ENCODE data around the gene ZRSR2.
A peak's percentile ranks its signal among the peaks of the same experiment; 100 is the strongest.
"Not testable (repeated sequence)": the region's sequence is repeated elsewhere in the genome, so short reads cannot be mapped to it uniquely, and the experiment has no call there.

The ZRSR2 gene

DNA sequence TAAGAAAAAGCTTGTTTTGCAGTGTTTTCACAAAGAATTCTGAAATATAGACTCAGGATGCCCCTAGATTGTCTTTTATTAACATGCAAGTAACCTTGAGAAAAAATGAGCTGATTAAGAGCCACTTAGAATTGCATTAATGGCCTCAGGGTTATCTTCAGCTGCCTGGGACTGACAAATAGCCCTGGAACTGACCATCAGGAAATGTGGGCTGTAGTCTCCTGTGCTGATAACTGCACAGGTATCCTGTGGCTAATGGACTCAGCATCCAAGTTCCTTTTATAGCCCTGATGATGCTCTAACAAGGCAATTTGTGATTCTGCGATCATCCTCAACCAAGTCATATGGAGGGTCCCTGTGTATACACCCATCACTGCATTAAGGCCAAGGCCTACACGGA, 35.2 kb upstream of the ZRSR2 start:
- peaks cover 0 to 6% of the 10 kb centered on the region in 2 donors for H3K36me3 ChIP-seq (ENCODE audit: control insufficient read depth in 1 of 2, insufficient read depth in 2 of 2, low read length in 2 of 2)
- H3K4me3 ChIP-seq (ENCODE audit: low read depth in 1 of 2, low read length in 2 of 2) = no peak overlapping the region
- peaks cover 8 to 9% of the 10 kb centered on the region in 2 donors for H3K4me1 ChIP-seq (ENCODE audit: control insufficient read depth in 1 of 2, insufficient read depth in 2 of 2, low read length in 2 of 2)
- no peak overlapping the region for H3K27ac ChIP-seq (ENCODE audit: low read length)
- no peaks in the 10 kb centered on the region for H3K27me3 ChIP-seq (ENCODE audit: low read depth, low read length)
- H3K9me3 ChIP-seq (ENCODE audit: control insufficient read depth in 1 of 2, low read length in 2 of 2) = no peaks in the 10 kb centered on the region

DNA sequence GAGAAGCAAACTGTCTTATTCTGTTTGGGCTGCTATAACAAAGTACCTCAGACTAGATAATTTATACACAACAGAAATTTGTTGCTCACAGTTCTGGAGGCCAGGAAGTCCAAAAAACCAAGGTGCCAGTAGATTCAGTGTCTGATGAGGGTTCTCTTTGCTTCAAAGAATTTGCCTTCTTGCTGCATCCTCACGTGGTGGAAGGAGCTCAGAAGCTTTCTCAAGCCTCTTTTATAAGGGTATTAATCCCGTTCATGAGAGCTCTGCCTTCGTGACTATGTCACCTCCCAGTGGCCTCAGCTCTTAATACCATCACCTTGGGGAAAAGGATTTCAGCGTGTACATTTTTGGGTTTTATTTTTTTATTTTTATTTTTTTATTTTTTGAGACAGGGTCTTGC, 32.1 kb upstream of the ZRSR2 start:
- Histone ChIP-seq H3K4me1 (ENCODE audit: control insufficient read depth in 1 of 2, insufficient read depth in 2 of 2, low read length in 2 of 2) (no peaks in the 10 kb centered on the region), H3K4me3 (ENCODE audit: low read depth in 1 of 2, low read length in 2 of 2) (no peak overlapping the region), H3K36me3 (ENCODE audit: control insufficient read depth in 1 of 2, insufficient read depth in 2 of 2, low read length in 2 of 2) (no peaks in the 10 kb centered on the region), H3K27me3 (ENCODE audit: low read depth, low read length) (no peaks in the 10 kb centered on the region), H3K27ac (ENCODE audit: low read length) (no peak overlapping the region), H3K9me3 (ENCODE audit: control insufficient read depth in 1 of 2, low read length in 2 of 2) (no peaks in the 10 kb centered on the region)

DNA sequence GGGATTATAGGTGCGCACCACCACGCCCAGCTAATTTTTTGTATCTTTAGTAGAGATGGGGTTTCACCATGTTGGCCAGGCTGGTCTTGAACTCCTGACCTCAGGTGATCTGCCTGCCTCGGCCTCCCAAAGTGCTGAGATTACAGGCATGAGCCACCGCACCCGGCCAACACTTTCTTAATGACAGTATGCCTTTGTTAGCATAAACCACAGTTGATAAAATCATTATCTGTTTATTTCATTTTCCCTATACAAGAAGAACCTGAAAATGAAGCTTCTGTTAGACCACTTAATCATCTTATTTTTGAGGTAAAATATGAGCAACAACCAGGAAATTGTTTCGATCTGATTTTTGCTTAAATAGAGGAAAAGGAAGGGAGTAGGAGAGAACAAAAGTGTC, 30.4 kb upstream of the ZRSR2 start:
- H3K27ac ChIP-seq (ENCODE audit: low read length); H3K27me3 ChIP-seq (ENCODE audit: low read depth, low read length); H3K9me3 ChIP-seq (ENCODE audit: control insufficient read depth in 1 of 2, low read length in 2 of 2); H3K36me3 ChIP-seq (ENCODE audit: control insufficient read depth in 1 of 2, insufficient read depth in 2 of 2, low read length in 2 of 2); H3K4me1 ChIP-seq (ENCODE audit: control insufficient read depth in 1 of 2, insufficient read depth in 2 of 2, low read length in 2 of 2); H3K4me3 ChIP-seq (ENCODE audit: low read depth in 1 of 2, low read length in 2 of 2): not testable (repeated sequence)

DNA sequence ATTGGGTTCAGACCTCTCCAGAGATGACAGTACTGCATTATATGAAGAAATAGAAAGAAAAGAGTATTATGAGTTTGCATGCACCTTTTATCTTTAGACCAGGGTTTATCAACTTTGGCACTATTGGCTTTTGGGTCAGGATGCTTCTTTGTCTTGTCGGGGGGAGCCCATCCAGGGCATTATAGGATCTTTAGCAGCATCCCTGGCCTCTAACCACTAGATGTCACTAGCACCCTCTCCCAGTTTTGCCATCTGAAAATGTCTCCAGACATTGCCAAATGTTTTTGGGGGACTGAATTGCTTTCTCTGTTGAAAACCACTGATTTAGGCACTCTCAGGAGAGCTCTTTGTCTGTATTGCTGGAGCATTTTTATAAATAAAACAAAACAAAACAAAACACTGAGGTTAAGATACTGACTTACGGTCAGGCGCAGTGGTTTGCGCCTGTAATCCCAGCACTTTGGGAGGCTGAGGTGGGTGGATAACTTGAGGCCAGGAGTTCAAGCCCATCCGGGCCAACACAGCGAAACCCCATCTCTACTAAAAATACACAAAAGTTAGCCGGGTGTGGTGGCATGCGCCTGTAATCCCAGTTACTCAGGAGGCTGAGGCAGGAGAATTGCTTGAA, 28.6 kb upstream of the ZRSR2 start:
- H3K36me3 ChIP-seq (ENCODE audit: control insufficient read depth in 1 of 2, insufficient read depth in 2 of 2, low read length in 2 of 2) = no peaks in the 10 kb centered on the region
- no peak overlapping the region for H3K27ac ChIP-seq (ENCODE audit: low read length)
- no peaks in the 10 kb centered on the region for H3K27me3 ChIP-seq (ENCODE audit: low read depth, low read length)
- no peak overlapping the region for H3K4me3 ChIP-seq (ENCODE audit: low read depth in 1 of 2, low read length in 2 of 2)
- H3K9me3 ChIP-seq (ENCODE audit: control insufficient read depth in 1 of 2, low read length in 2 of 2) = no peaks in the 10 kb centered on the region
- no peaks in the 10 kb centered on the region for H3K4me1 ChIP-seq (ENCODE audit: control insufficient read depth in 1 of 2, insufficient read depth in 2 of 2, low read length in 2 of 2)

DNA sequence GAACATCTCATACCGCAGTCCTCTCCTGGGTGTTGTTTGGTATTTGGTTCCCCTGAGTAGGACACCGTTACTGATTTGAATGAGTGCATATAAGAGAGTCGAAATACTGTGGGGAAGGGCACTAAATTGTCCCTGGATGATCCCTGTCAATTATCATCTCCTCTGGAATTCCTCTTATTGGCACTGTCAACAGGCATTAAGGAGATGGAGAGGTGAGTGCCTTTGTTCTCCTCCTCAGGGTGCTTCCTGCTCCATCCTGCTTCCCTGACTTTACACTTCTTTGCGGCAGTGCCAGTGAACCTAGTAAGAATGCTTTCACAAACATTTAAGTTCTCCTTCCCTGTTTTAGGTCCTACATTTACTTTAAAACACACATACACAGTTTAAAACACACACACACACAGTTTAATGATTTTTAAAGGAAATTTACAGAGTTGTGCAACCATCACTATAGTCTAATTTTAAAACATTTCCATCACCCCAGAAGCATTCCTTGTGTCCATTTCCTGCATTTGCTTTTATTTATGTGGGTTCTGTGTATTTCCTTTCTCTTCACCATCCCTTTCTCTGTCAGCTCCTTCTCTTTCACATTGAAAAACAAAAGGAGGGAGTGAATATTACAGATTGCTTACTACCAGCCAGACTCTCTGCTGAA, 20.9 kb upstream of the ZRSR2 start:
- no peaks in the 10 kb centered on the region for H3K9me3 ChIP-seq (ENCODE audit: control insufficient read depth in 1 of 2, low read length in 2 of 2)

DNA sequence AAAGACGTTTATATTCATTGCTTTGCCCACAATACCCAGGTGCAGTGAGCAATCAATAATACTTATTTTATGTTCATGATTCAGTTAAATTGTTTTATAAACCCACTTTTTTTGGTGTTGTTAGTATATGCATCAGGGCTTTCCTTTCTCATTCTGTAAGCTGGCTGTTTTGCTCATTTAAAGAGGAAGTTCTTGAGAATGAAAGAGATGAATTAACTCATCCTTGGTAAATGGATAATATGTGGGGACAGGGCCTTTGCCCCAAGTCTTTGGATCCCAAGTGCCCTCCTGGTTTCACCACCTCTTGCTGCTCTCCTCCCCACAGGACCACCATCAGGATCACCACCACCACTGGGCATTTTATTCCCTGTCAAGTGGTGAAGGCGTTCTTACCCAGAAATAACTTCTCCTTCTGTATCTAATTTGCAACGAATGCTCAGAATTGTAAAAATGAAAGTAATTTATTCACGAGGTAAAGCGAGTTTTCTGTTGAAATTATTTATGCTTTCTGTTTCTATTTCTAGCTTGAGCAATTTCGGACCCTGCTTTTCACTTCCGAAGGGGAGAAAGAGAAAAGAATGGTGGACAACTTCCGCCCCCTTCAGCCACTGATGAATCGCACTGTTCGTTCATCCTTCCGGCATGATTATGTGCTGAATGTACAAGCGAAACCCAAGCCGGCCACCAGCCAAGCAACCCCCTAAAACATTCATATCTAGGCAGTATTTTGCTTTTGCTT, 8.2 kb upstream of the ZRSR2 start:
- no peaks in the 10 kb centered on the region for H3K9me3 ChIP-seq (ENCODE audit: control insufficient read depth in 1 of 2, low read length in 2 of 2)
- no peak overlapping the region for H3K27ac ChIP-seq (ENCODE audit: low read length)
- H3K4me3 ChIP-seq (ENCODE audit: low read depth in 1 of 2, low read length in 2 of 2) = no peak overlapping the region
- no peaks in the 10 kb centered on the region for H3K27me3 ChIP-seq (ENCODE audit: low read depth, low read length)
- H3K36me3 ChIP-seq (ENCODE audit: control insufficient read depth in 1 of 2, insufficient read depth in 2 of 2, low read length in 2 of 2) = peaks cover 0 to 3% of the 10 kb centered on the region in 2 donors
- H3K4me1 ChIP-seq (ENCODE audit: control insufficient read depth in 1 of 2, insufficient read depth in 2 of 2, low read length in 2 of 2) = no peaks in the 10 kb centered on the region

More for the DNA sequence above, 20.9 kb upstream of the ZRSR2 start:
- no peaks in the 10 kb centered on the region for H3K36me3 ChIP-seq (ENCODE audit: control insufficient read depth in 1 of 2, insufficient read depth in 2 of 2, low read length in 2 of 2)
- no peak overlapping the region for H3K4me3 ChIP-seq (ENCODE audit: low read depth in 1 of 2, low read length in 2 of 2)
- no peaks in the 10 kb centered on the region for H3K27me3 ChIP-seq (ENCODE audit: low read depth, low read length)
- H3K27ac ChIP-seq (ENCODE audit: low read length) = no peak overlapping the region
- no peaks in the 10 kb centered on the region for H3K4me1 ChIP-seq (ENCODE audit: control insufficient read depth in 1 of 2, insufficient read depth in 2 of 2, low read length in 2 of 2)

DNA sequence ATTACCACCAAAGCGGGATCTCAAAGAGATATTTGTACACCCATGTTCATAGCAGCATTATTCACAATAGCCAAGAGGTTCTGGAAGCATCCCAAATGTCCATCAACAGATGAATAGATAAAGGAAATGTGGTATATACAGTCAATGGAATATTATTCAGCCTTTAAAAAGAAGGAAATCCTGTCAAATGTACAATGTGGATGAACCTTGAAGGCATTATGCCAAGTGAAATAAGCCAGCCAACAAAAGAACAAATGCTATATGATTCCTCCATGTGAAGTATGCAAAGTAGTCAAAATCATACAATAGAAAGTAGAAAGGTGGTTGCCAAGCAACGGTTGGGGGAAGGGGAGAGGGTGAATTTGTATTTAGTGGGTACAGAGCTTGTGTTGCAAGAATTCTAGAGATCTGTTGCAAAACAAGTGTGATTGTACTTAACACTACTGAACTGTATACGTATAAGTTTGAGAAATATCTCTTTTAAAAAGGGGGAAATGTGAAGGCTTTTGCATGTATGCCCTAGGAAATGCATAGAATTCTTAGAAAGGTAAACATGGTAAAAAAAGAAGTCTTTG, 5.0 kb upstream of the ZRSR2 start:
- Histone ChIP-seq H3K4me3 (ENCODE audit: low read depth in 1 of 2, low read length in 2 of 2) (no peak overlapping the region), H3K9me3 (ENCODE audit: control insufficient read depth in 1 of 2, low read length in 2 of 2) (no peaks in the 10 kb centered on the region), H3K27me3 (ENCODE audit: low read depth, low read length) (no peaks in the 10 kb centered on the region), H3K27ac (ENCODE audit: low read length) (no peak overlapping the region), H3K4me1 (ENCODE audit: control insufficient read depth in 1 of 2, insufficient read depth in 2 of 2, low read length in 2 of 2) (no peaks in the 10 kb centered on the region), H3K36me3 (ENCODE audit: control insufficient read depth in 1 of 2, insufficient read depth in 2 of 2, low read length in 2 of 2) (peaks cover 0 to 3% of the 10 kb centered on the region in 2 donors)

DNA sequence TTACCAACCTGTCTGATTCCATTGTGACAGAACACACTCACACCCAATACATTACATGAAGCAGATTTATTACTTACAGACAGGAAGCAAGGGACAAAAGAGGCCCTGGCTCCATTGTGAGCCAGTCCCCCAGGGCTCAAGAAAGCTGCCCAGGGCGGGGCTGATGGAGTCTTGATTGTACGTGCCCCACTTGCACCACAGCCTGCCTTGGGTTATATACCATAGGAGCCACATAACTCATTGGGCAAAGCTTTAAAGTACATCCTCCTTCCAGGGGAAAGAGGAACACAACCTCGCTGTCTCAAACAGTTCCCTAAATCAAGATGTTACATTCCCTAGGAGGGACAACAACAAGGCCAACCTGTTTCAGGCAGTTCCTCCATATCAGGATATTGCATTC, 3.4 kb upstream of the ZRSR2 start:
- no peaks in the 10 kb centered on the region for H3K27me3 ChIP-seq (ENCODE audit: low read depth, low read length)
- no peaks in the 10 kb centered on the region for H3K9me3 ChIP-seq (ENCODE audit: control insufficient read depth in 1 of 2, low read length in 2 of 2)
- no peak overlapping the region for H3K27ac ChIP-seq (ENCODE audit: low read length)
- no peak overlapping the region for H3K4me3 ChIP-seq (ENCODE audit: low read depth in 1 of 2, low read length in 2 of 2)
- peaks cover 0 to 3% of the 10 kb centered on the region in 2 donors for H3K36me3 ChIP-seq (ENCODE audit: control insufficient read depth in 1 of 2, insufficient read depth in 2 of 2, low read length in 2 of 2)
- H3K4me1 ChIP-seq (ENCODE audit: control insufficient read depth in 1 of 2, insufficient read depth in 2 of 2, low read length in 2 of 2) = no peaks in the 10 kb centered on the region

DNA sequence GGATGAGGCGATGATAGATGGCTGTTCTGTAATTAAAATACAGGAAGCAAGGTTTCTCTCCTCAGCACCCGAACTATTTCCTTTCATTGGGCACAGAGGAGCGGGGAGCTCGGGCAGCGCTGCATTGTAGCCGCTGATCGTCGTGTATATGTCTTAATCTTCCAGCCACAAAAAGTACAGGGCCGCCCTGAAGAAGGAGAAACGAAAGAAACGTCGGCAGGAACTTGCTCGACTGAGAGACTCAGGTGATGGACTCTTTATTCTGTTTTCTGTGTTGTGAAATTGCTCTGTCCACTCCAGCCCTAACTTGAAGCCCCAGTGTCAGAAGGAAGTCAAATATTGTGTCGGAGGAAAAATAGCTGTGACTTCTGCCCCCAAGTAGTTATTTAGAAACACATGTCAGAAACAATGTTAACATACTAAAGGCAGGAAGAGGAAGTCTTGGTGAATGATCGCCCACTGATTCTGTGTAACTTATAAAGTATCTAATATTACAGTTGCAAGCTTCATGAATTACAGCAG, 546 bp downstream of the ZRSR2 start:
- Histone ChIP-seq H3K4me1 (ENCODE audit: control insufficient read depth in 1 of 2, insufficient read depth in 2 of 2, low read length in 2 of 2) (no peaks in the 10 kb centered on the region), H3K9me3 (ENCODE audit: control insufficient read depth in 1 of 2, low read length in 2 of 2) (no peaks in the 10 kb centered on the region), H3K27ac (ENCODE audit: low read length) (peak overlapping the region; percentile 73), H3K27me3 (ENCODE audit: low read depth, low read length) (no peaks in the 10 kb centered on the region), H3K4me3 (ENCODE audit: low read depth in 1 of 2, low read length in 2 of 2) (peak overlapping the region; percentile 74 to 75), H3K36me3 (ENCODE audit: control insufficient read depth in 1 of 2, insufficient read depth in 2 of 2, low read length in 2 of 2) (peaks cover 0 to 3% of the 10 kb centered on the region in 2 donors)

DNA sequence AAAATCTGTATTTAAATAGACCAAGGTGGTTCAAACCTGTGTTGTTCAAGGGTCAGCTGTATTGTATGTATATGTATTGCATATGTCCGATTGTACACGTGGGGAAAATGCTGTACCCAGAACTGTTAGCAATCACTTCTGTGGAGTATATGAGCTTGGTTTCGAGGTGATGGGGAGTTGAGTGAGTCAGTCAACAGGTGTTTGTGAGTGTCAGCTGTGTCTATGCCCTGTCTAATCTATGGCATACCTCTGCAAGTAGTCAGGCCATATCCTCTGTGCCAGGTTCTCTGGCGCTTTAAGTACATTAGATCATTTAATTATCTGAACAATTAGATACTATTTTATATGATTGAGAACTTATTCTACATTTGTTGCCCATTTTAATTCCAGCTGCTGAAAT, 7.4 kb downstream of the ZRSR2 start:
- Histone ChIP-seq H3K36me3 (ENCODE audit: control insufficient read depth in 1 of 2, insufficient read depth in 2 of 2, low read length in 2 of 2) (peaks cover 0 to 3% of the 10 kb centered on the region in 2 donors), H3K4me1 (ENCODE audit: control insufficient read depth in 1 of 2, insufficient read depth in 2 of 2, low read length in 2 of 2) (no peaks in the 10 kb centered on the region), H3K27ac (ENCODE audit: low read length) (no peak overlapping the region), H3K4me3 (ENCODE audit: low read depth in 1 of 2, low read length in 2 of 2) (no peak overlapping the region), H3K9me3 (ENCODE audit: control insufficient read depth in 1 of 2, low read length in 2 of 2) (no peaks in the 10 kb centered on the region), H3K27me3 (ENCODE audit: low read depth, low read length) (no peaks in the 10 kb centered on the region)

DNA sequence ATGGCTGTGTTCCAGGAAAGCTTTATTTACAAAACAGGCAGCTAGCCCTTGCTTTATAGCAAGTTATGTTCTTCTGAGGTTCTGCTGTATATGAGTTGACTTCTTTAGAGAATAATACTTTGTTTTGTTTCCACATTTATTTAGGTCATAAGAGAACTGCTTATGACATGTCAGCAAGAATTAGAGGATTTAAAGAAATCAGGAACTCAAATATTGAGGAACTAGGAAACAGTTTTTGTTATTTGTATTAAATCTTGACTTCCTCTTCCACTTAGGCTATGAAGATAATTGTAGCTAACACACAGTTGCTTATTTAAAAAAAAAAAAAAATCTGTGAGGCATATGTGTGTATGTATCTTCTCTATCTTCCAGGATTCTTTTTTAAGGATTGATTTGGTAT, 14.3 kb downstream of the ZRSR2 start:
- Histone ChIP-seq H3K36me3 (ENCODE audit: control insufficient read depth in 1 of 2, insufficient read depth in 2 of 2, low read length in 2 of 2) (peaks cover 6 to 13% of the 10 kb centered on the region in 2 donors), H3K27me3 (ENCODE audit: low read depth, low read length) (no peaks in the 10 kb centered on the region), H3K27ac (ENCODE audit: low read length) (no peak overlapping the region)

More for the DNA sequence above, 14.3 kb downstream of the ZRSR2 start:
- H3K4me1 ChIP-seq (ENCODE audit: control insufficient read depth in 1 of 2, insufficient read depth in 2 of 2, low read length in 2 of 2) = no peaks in the 10 kb centered on the region
- no peaks in the 10 kb centered on the region for H3K9me3 ChIP-seq (ENCODE audit: control insufficient read depth in 1 of 2, low read length in 2 of 2)
- no peak overlapping the region for H3K4me3 ChIP-seq (ENCODE audit: low read depth in 1 of 2, low read length in 2 of 2)

All from muscle layer of duodenum (tissue), 2 donors.